ENCODE results near the gene LRRC59. TPM values are rescaled to one million over a fixed set of nuclear protein-coding genes. Genes with fewer than 3 reads are reported as not detected.

LRRC59 gene
- total and polyA plus RNA-seq, 2 donors (not counting 1 experiment from before 2014, with no cell fraction given) = 27.7 to 31.2 TPM

- peak overlapping the region; percentile 48 for H3K9ac ChIP-seq (ENCODE audit: low read length)
- H3K4me3 ChIP-seq (ENCODE audit: control extremely low read depth in 1 of 5, extremely low read depth in 1 of 5, insufficient read depth in 1 of 5, low read depth in 2 of 5, low read length in 4 of 5) = peak overlapping the region in 4 of 5 experiments; percentile 11 to 53 (median 32)
- no peak for TF ChIP-seq EZH2 (IDR thresholded peaks at IDR 0.05; ENCODE audit: borderline replicate concordance, insufficient read depth, low read depth, low read length, poor library complexity, severe bottlenecking)
- no peak for TF ChIP-seq CTCF (IDR thresholded peaks at IDR 0.05)
- no CpG with 5 or more reads among the region's 3 CpGs for WGBS (ENCODE audit: insufficient coverage)
- H3K4me2 ChIP-seq (replicated peaks; ENCODE audit: low read depth, low read length, poor library complexity, severe bottlenecking) = peak overlapping the region; percentile 69
- H3K4me1 Mint-ChIP-seq = peaks cover 38% of the 10 kb centered on the region
- peak overlapping the region; percentile 89 for H3K27ac Mint-ChIP-seq
- H3K79me2 ChIP-seq (ENCODE audit: control insufficient read depth, insufficient read depth, low read length) = peaks cover 6% of the 10 kb centered on the region
- H3K27me3 ChIP-seq (replicated peaks in 1 of 4; ENCODE audit: control extremely low read depth in 1 of 4, control insufficient read depth in 3 of 4, insufficient read depth in 4 of 4, low read length in 3 of 4) = no peaks in the 10 kb centered on the region
- H3K4me1 ChIP-seq (ENCODE audit: control insufficient read depth in 2 of 2, insufficient read depth in 2 of 2, low read length in 2 of 2) = peaks cover 20 to 31% of the 10 kb centered on the region in 2 donors
- H3K9me3 Mint-ChIP-seq (ENCODE audit: insufficient read depth) = no peaks in the 10 kb centered on the region
- CTCF ChIA-PET = interaction anchor here (0.6 to 3.3 kb wide), 6 partner anchors 9 to 1000 kb away, joined by 3 to 26 read pairs (median 4); partner anchors contain the start of gene LRRC59
- H3K36me3 ChIP-seq (replicated peaks in 1 of 2; ENCODE audit: control extremely low read depth in 1 of 2, control insufficient read depth in 1 of 2, extremely low read depth in 1 of 2, insufficient read depth in 2 of 2, low read length in 1 of 2) = no peaks in the 10 kb centered on the region
- peak; percentile 23 for ATAC-seq (ENCODE audit: low read depth)
- H3K4me3 Mint-ChIP-seq = peak overlapping the region; percentile 78
- H3K27me3 Mint-ChIP-seq = no peaks in the 10 kb centered on the region
- no peaks in the 10 kb centered on the region for H4K20me1 ChIP-seq (ENCODE audit: control insufficient read depth, insufficient read depth, low read length, poor library complexity, severe bottlenecking)
- H3K9me3 ChIP-seq (ENCODE audit: control extremely low read depth in 1 of 3, control insufficient read depth in 2 of 3, insufficient read depth in 1 of 3, low read length in 2 of 3) = peaks cover 0 to 10% (median 4%) of the 10 kb centered on the region in 3 donors
- H2AFZ ChIP-seq (ENCODE audit: insufficient read depth, low read depth, low read length, poor library complexity, severe bottlenecking) = peak overlapping the region; percentile 80
- intact Hi-C loops (cut with micrococcal nuclease) = loop anchor here (1.0 to 10.0 kb wide), 3 partner anchors 24 to 57 kb away; partner anchors contain the start of genes EME1, LRRC59, MRPL27 and RSAD1
- POLR2A ChIA-PET = interaction anchor here (0.6 to 0.9 kb wide), 3 partner anchors 26 to 745 kb away, joined by 4 to 10 read pairs (median 9); partner anchors contain the start of gene NME2
- peak overlapping the region; percentile 77 to 88 for H3K27ac ChIP-seq (ENCODE audit: low read length in 2 of 2)
- DNase-seq = peak; percentile 62
Measured at GRCh38 chr17:50421308-50422051, 24.2 kb upstream of the LRRC59 start.

All from B cell (primary cell).